HCT116 (cell line): ENCODE results near the gene IFNA14. TPM values are rescaled to one million over a fixed set of nuclear protein-coding genes. Genes with fewer than 3 reads are reported as not detected.

ENCODE experiments used
- ATAC-seq: fragments of 200-7000 bp; cut with Tn5 transposase; 2 replicates; pipeline ENCODE4 v1.9.1; 2020; ENCODE audit warnings: mild to moderate bottlenecking, moderate library complexity
- BruUV-seq: library from RNA; stranded (reverse); fragments of 400-500 nt; replicated peaks from 2 replicates; lab custom pipeline; 2021; lab: Mats Ljungman, UMichigan
- CTCF ChIA-PET: fragments of 300-600 bp; sonication (Branson Sonifier 250); formaldehyde crosslinking; loops from one replicate; lab custom pipeline; 2021; ENCODE audit warnings: antibody characterized with exemption; lab: Charles Lee
- POLR2A ChIA-PET: fragments of 300-600, 350-600 bp; sonication (Branson Sonifier 250); formaldehyde crosslinking; loops from one replicate; lab custom pipeline; 2021; ENCODE audit warnings: antibody characterized with exemption; lab: Charles Lee
- RAD21 ChIA-PET, 2 experiments: fragments of 300-600 bp; sonication (Branson Sonifier 250); formaldehyde crosslinking; loops; one replicate each; lab custom pipeline; 2023; ENCODE audit warnings: low total read pairs in 2 of 2; ENCODE audit not compliant: uncharacterized antibody in 2 of 2, unreplicated experiment in 2 of 2, low non-redundant PET in 1 of 2; lab: Charles Lee
- DNase-seq: peaks from one replicate; pipeline ENCODE4 v3.0.0-alpha.2; 2010; ENCODE audit warnings: low read depth, low spot score
- H2AFZ ChIP-seq: fragments of 200-600 bp; shearing (Covaris generic), sonication (generic); 2 replicates; pipeline ENCODE4 v1.6.1; 2017; ENCODE audit warnings: low read depth, mixed run types, mixed read lengths, antibody characterized with exemption, low read length; ENCODE audit not compliant: poor library complexity, severe bottlenecking
- H3K27ac ChIP-seq: 2 replicates; pipeline ENCODE4 v1.5.1; 2012; ENCODE audit warnings: low read depth, low read length
- H3K27me3 ChIP-seq: fragments of 200-600 bp; sonication (generic); 2 replicates; pipeline ENCODE4 v1.6.1; 2016; ENCODE audit warnings: mixed run types, low read length, mixed read lengths; ENCODE audit not compliant: insufficient read depth
- H3K36me3 ChIP-seq, 2 experiments: fragments of 200-500 bp in 1 of 2; fragments of 200-600 bp in 1 of 2; sonication (Bioruptor generic) in 1 of 2; sonication (generic) in 1 of 2; 2 replicates each; pipeline versions ENCODE4 v1.5.1 to v1.6.1; 2014 to 2016; ENCODE audit warnings: low read length in 2 of 2, inconsistent platforms in 1 of 2, mixed read lengths in 1 of 2, mixed run types in 1 of 2; ENCODE audit not compliant: insufficient read depth in 2 of 2, control insufficient read depth in 1 of 2
- H3K4me1 ChIP-seq, 2 experiments: fragments of 200-600 bp in 1 of 2; sonication (generic) in 1 of 2; 2 replicates each; pipeline versions ENCODE4 v1.5.1 to v1.6.1; 2012 to 2017; ENCODE audit warnings: low read length in 2 of 2, inconsistent platforms in 1 of 2, mild to moderate bottlenecking in 1 of 2, mixed read lengths in 1 of 2, mixed run types in 1 of 2, moderate library complexity in 1 of 2; ENCODE audit not compliant: insufficient read depth in 2 of 2, control insufficient read depth in 1 of 2
- H3K4me2 ChIP-seq: fragments of 200-600 bp; sonication (generic); 2 replicates; pipeline ENCODE4 v1.6.1; 2017; ENCODE audit warnings: mixed run types, low read length, mixed read lengths
- H3K4me3 ChIP-seq, 2 experiments: fragments of 200-600 bp in 1 of 2; sonication (generic) in 1 of 2; replicated peaks in 1 of 2; 2 replicates each; pipeline ENCODE4 v1.5.1; 2011 to 2016; ENCODE audit warnings: low read length in 2 of 2, control low read depth in 1 of 2, low read depth in 1 of 2, mild to moderate bottlenecking in 1 of 2, mixed read lengths in 1 of 2, mixed run types in 1 of 2
- H3K79me2 ChIP-seq: fragments of 200-600 bp; sonication (generic); 2 replicates; pipeline ENCODE4 v1.6.1; 2017; ENCODE audit warnings: mild to moderate bottlenecking, mixed run types, low read length, moderate library complexity, mixed read lengths; ENCODE audit not compliant: insufficient read depth
- H3K9ac ChIP-seq: fragments of 200-600 bp; sonication (generic); 2 replicates; pipeline ENCODE4 v1.6.1; 2016; ENCODE audit warnings: low read length, mixed read lengths
- H3K9me2 ChIP-seq: fragments of 200-600 bp; sonication (generic), shearing (Covaris generic); 2 replicates; pipeline ENCODE4 v1.6.1; 2017; ENCODE audit warnings: mixed run types, mild to moderate bottlenecking, moderate library complexity; ENCODE audit not compliant: insufficient read depth
- H3K9me3 ChIP-seq, 2 experiments: fragments of 200-500 bp in 1 of 2; fragments of 200-600 bp in 1 of 2; sonication (Bioruptor generic) in 1 of 2; sonication (generic) in 1 of 2; 2 replicates each; pipeline ENCODE4 v1.6.1; 2014 to 2017; ENCODE audit warnings: low read length in 2 of 2, mixed read lengths in 2 of 2, inconsistent platforms in 1 of 2, low read depth in 1 of 2, mild to moderate bottlenecking in 1 of 2, mixed run types in 1 of 2, moderate library complexity in 1 of 2; ENCODE audit not compliant: control insufficient read depth in 1 of 2, insufficient read depth in 1 of 2
- H4K20me1 ChIP-seq: fragments of 200-600 bp; sonication (generic), shearing (Covaris generic); 2 replicates; pipeline ENCODE4 v1.6.1; 2017; ENCODE audit warnings: mixed run types, mild to moderate bottlenecking, moderate library complexity; ENCODE audit not compliant: insufficient read depth
- EGR1 ChIP-seq: IDR thresholded peaks from 2 replicates; pipeline ENCODE4 v1.6.1; 2012; ENCODE audit warnings: low read depth
- EZH2phosphoT487 ChIP-seq: fragments of 200-600 bp; IDR thresholded peaks from 2 replicates; pipeline ENCODE4 v1.6.1; 2018; ENCODE audit warnings: antibody characterized with exemption, borderline replicate concordance
- FOSL1 ChIP-seq: IDR thresholded peaks from 2 replicates; pipeline ENCODE4 v1.6.1; 2012; ENCODE audit warnings: low read depth
- POLR2A ChIP-seq: IDR thresholded peaks from 2 replicates; pipeline ENCODE4 v1.7.0; 2011; ENCODE audit warnings: borderline replicate concordance; ENCODE audit not compliant: insufficient read depth, insufficient read length; ENCODE audit errors: extremely low read depth
- POLR2AphosphoS5 ChIP-seq: IDR thresholded peaks from 2 replicates; pipeline ENCODE4 v1.6.1; 2011; ENCODE audit warnings: mild to moderate bottlenecking, low read depth, low read length, moderate library complexity
- REST ChIP-seq: IDR thresholded peaks from 2 replicates; pipeline ENCODE4 v1.6.1; 2012; ENCODE audit warnings: low read depth
- SP1 ChIP-seq: IDR thresholded peaks from 2 replicates; pipeline ENCODE4 v1.6.1; 2012; ENCODE audit warnings: low read depth
- YY1 ChIP-seq: IDR thresholded peaks from 2 replicates; pipeline ENCODE4 v1.6.1; 2011; ENCODE audit warnings: low read length, low read depth, moderate library complexity, mild to moderate bottlenecking; ENCODE audit not compliant: insufficient replicate concordance; ENCODE audit errors: extremely low read depth
- ZBTB33 ChIP-seq: IDR thresholded peaks from 2 replicates; pipeline ENCODE4 v1.6.1; 2011; ENCODE audit warnings: mild to moderate bottlenecking, low read length, moderate library complexity; ENCODE audit not compliant: insufficient replicate concordance; ENCODE audit errors: extremely low read depth
- ZNF274 ChIP-seq: fragments of 200-500 bp; sonication (Bioruptor generic); IDR thresholded peaks from 2 replicates; pipeline ENCODE4 v1.6.1; 2014; ENCODE audit warnings: mild to moderate bottlenecking, low read depth, low read length, inconsistent platforms
- intact Hi-C: fragments of 100-400 bp; cut with micrococcal nuclease; formaldehyde crosslinking; loops from 2 replicates; pipeline ENCODE4 v1.10.0; 2022
- total RNA-seq: library from RNA; stranded (reverse); gene quantifications from one replicate; pipeline ENCODE4 v1.2.1, GENCODE V29; 2021; ENCODE audit not compliant: unreplicated experiment

The IFNA14 gene
- total RNA-seq, 1 experiment from 2014 or later = not detected

DNA sequence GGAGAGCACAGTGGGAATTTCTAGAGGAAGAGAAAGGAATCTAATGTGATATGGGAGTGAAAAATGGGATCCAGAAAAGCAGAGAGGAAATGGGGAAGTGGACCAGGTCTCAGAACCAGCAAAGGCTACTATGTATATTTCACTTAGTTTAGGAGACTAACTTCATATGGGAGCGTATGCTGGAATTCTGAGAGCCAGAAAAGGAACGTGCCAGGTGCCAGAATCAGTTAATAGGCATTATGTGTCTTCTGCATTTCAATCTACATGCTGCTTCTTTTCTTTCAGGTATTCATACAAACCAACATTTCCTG lies 28.5 kb upstream of the IFNA14 start:
- H3K4me2 ChIP-seq = no peak overlapping the region
- H3K27me3 ChIP-seq = peaks cover 14% of the 10 kb centered on the region
- RAD21 ChIA-PET = no interaction called here
- no peak overlapping the region for H3K27ac ChIP-seq
- CTCF ChIA-PET = interaction anchor here (1.4 kb wide), 1 partner anchor 15 kb away, joined by 6 read pairs; no protein-coding TSS in a partner anchor
- no peak overlapping the region for H3K4me3 ChIP-seq
- POLR2A ChIA-PET = interaction anchor here (1.1 kb wide), 1 partner anchor 16 kb away, joined by 3 read pairs; no protein-coding TSS in a partner anchor
- no peak for DNase-seq
- H3K9me2 ChIP-seq = no peaks in the 10 kb centered on the region
- no peaks in the 10 kb centered on the region for H4K20me1 ChIP-seq
- intact Hi-C loops = no loop called here
- H3K9ac ChIP-seq = no peak overlapping the region
- no peak for ATAC-seq
- peaks cover 0 to 3% of the 10 kb centered on the region in 2 experiments; a peak in 1 of 4 replicates for H3K4me1 ChIP-seq
- no peak for TF ChIP-seq YY1
- no peak for TF ChIP-seq POLR2A
- no peak for TF ChIP-seq FOSL1
- no peak for TF ChIP-seq EGR1
- TF ChIP-seq ZBTB33 = no peak
- no peak for TF ChIP-seq REST
- TF ChIP-seq SP1 = no peak
- no peak for TF ChIP-seq EZH2phosphoT487
- no peak for TF ChIP-seq ZNF274
- no peak for TF ChIP-seq POLR2AphosphoS5
- no peak overlapping the region for H2AFZ ChIP-seq
- no peaks in the 10 kb centered on the region for H3K79me2 ChIP-seq
- H3K36me3 ChIP-seq = no peaks in the 10 kb centered on the region
- BruUV-seq = no TSS peak
- H3K9me3 ChIP-seq = no peaks in the 10 kb centered on the region
